ENCODE data around the gene HSP90AA1.

- TF ChIP-seq CTCF (IDR thresholded peaks at IDR 0.05; ENCODE audit: borderline replicate concordance, extremely low read depth, low read length, poor library complexity, severe bottlenecking) (no peak), EZH2 (IDR thresholded peaks at IDR 0.05; ENCODE audit: borderline replicate concordance, low read depth, low read length, severe bottlenecking) (no peak)
Observed at GRCh38 chr14:102042699-102043098, 44.1 kb downstream of the HSP90AA1 start.
